Activated T-cell treated with anti-CD3 and anti-CD28 coated beads, Interleukin-2, amount 50 U/mL, for 24 hours (primary cell): Measurements from ENCODE around the gene PDE9A.

Source experiments
- DNase-seq: peaks from one replicate; pipeline ENCODE4 v3.0.0-alpha.2; 2020
- H3K27ac Mint-ChIP-seq: 2 replicates; pipeline ENCODE4 v1.8.0; 2020; ENCODE audit warnings: mild to moderate bottlenecking, mixed read lengths
- H3K27me3 Mint-ChIP-seq: 2 replicates; pipeline ENCODE4 v1.8.0; 2020; ENCODE audit warnings: mixed read lengths
- H3K36me3 Mint-ChIP-seq: 2 replicates; pipeline ENCODE4 v1.8.0; 2020; ENCODE audit warnings: low read depth, mixed read lengths
- H3K4me1 Mint-ChIP-seq: 2 replicates; pipeline ENCODE4 v1.8.0; 2020; ENCODE audit warnings: low read depth, mixed read lengths
- H3K4me3 Mint-ChIP-seq: 2 replicates; pipeline ENCODE4 v1.8.0; 2020; ENCODE audit warnings: mild to moderate bottlenecking, moderate library complexity, mixed read lengths
- H3K9me3 Mint-ChIP-seq: 2 replicates; pipeline ENCODE4 v1.8.0; 2020; ENCODE audit warnings: mixed read lengths

PDE9A gene

DNA sequence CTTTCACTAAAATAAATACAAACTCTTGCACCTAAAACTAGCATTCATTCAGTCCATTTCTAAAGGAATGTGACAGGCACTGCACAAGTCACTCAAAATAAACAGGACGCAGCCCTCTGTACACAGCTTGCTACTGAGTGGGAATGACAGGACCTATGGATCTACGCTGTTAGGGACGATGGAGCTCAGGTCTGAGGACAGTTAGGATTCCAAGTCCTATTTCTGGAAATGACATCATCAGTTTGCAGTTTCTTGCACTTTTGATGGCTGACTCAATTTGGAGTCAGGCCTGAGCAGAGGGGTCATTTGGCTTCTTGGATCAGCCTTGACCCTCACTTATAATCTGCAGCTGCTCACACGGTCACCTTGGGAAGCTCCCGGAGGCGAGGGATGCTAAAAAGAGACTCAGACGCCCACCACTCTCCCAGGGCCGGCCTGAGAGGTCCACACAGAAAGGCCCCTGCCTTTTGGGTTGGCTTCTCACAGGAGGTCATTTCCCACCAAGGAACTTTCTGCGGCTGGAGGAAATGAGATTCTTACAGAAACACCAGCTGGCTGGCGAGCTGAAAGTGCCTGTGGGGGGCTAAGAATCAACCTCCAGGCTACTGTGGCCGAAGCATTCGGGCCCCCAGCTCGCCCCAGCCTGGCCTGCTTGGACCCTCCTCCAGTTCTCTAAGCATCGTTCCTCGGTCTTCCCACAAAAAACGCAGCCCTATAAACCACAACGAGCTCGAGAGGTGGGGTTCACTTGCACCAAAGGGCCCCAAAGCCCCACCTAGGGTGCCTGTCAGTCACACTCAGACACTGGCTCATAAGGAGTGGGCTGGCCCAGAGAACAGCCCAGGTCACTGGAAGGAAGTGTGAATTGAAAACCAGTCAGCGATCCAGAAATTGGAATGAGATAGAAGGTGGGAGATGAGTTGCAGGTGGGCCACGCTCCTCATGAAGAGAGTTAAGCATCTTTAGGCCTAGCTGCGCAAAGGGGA, 8.9 kb upstream of the PDE9A start:
- H3K9me3 Mint-ChIP-seq = no peaks in the 10 kb centered on the region
- H3K27me3 Mint-ChIP-seq = peaks cover 3% of the 10 kb centered on the region
- H3K27ac Mint-ChIP-seq = no peak overlapping the region
- no peak overlapping the region for H3K4me3 Mint-ChIP-seq
- H3K4me1 Mint-ChIP-seq = no peaks in the 10 kb centered on the region
- H3K36me3 Mint-ChIP-seq = no peaks in the 10 kb centered on the region
- DNase-seq = no peak

DNA sequence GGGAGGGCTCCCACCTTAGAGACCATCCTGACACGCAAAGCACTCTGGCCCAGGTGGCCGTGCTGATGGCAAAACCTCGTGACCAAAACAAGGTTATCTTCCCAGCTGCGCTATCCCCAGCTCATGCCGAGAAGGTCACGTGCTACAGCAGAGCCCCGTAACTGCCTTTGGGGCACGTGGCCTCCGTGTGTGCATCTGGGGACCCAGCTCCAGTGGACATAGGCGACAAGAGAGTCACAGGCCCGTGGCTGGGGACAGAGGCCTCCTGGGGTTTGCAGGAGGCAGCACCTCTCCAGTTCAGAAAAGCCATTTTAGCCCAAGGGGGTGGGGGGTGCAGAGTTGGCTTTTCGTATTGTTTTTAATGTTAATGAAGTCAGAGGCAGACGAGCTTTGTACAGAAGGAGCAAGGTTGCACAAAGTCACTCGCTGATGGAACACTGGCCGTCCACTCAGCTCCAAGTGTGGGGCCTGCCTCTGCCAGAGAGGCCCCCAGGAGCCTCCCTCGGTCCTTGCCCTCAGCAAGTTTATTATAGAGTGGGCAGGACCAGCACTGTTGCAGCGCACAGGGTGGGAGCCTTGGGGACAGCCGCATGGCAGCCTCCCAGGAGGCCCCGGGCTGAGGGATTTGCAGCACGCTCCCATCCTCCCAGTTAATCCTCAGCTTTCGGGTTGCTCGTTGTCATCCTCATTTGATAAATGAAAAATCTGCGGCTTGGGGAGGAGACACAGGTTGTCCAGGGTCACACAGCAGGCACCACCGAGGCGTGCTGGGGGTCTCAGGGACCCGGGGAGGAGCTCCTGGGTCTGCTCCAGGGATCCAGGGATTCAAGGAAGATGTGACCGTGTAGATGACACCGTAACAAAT, 8.0 kb upstream of the PDE9A start:
- H3K27ac Mint-ChIP-seq = no peak overlapping the region
- DNase-seq = no peak
- H3K9me3 Mint-ChIP-seq = no peaks in the 10 kb centered on the region
- peaks cover 3% of the 10 kb centered on the region for H3K27me3 Mint-ChIP-seq
- no peaks in the 10 kb centered on the region for H3K4me1 Mint-ChIP-seq
- H3K36me3 Mint-ChIP-seq = no peaks in the 10 kb centered on the region
- H3K4me3 Mint-ChIP-seq = no peak overlapping the region

DNA sequence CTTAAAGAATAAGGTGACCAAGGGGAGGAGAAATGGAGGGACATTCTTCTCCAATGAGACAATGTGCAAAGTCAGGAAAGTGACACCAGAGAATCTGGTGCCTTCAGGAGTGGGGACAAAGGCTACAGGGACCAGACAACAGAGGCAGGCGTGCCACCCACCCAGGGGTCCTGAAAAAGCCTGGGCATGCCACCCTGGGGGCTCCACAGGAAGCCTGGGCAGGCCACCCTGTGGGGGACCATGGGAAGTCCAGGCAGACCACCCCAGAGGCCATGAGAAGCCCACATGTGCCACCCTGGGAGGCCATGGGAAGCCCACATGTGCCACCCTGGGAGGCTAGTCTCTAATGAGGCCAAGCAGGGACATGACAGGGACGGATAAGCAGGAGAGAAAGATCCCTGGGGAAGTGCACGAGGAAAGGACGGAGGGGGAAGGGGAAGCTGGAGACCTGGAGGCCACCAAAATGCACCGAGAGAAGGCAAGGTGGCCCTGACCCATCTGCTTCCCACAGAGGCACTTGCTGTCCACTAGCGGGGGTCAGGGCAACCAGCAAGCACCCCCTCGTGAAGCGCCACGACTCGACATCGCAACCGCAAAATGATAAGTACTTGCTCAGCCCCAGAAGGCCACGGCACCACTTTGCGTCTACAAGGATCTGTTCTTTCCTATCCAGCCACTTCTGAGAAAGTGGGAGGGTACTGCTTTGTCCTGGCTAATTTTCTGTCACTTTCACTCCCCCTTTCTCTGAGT, 7.2 kb upstream of the PDE9A start:
- Mint-ChIP-seq H3K4me3 (no peak overlapping the region), H3K27ac (no peak overlapping the region), H3K4me1 (no peaks in the 10 kb centered on the region), H3K27me3 (peaks cover 3% of the 10 kb centered on the region), H3K9me3 (no peaks in the 10 kb centered on the region), H3K36me3 (no peaks in the 10 kb centered on the region)
- no peak for DNase-seq

DNA sequence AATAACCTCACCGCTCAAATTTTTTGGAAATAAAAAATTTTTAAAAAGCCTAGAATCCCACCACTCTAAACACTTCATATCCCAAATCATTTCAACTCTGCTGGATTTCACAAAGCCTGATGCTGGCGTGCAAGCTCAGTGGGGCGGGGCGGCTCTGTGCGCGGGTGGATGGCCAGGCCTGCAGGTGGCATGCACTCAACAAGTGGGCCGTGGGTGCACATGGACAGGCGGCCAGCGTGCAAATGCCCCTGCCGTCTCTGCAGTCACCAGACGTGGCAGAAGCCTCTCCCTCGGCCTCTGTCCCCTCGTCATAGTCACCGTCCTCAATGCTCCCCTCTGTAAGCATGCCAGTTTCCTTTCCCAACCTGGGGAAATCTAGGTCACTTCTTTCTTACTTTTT, 6.6 kb upstream of the PDE9A start:
- no peak overlapping the region for H3K4me3 Mint-ChIP-seq
- no peak for DNase-seq
- no peaks in the 10 kb centered on the region for H3K9me3 Mint-ChIP-seq
- no peaks in the 10 kb centered on the region for H3K36me3 Mint-ChIP-seq
- H3K27me3 Mint-ChIP-seq = peaks cover 4% of the 10 kb centered on the region
- no peaks in the 10 kb centered on the region for H3K4me1 Mint-ChIP-seq
- H3K27ac Mint-ChIP-seq = no peak overlapping the region

DNA sequence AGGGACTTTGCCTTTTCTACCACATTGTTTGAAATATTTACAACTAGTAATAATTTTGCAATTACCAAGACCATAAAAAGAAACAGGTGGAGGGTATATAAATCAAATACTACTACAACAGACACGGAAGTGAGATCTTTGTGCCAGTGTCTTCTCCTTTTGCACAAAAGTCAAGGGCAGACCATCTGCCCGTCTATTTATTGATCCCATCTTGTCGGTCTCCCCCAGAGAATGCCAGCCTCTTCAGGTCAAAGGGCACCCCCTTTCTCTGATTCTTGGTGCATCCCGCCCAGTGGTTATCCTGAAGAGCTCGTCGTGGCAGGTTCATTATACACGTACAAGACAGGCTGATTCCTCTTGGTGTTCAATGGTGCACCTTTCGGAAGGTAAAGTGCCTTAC, 4.8 kb upstream of the PDE9A start:
- Mint-ChIP-seq H3K27ac (no peak overlapping the region), H3K36me3 (no peaks in the 10 kb centered on the region), H3K4me1 (peaks cover 3% of the 10 kb centered on the region), H3K9me3 (no peaks in the 10 kb centered on the region), H3K27me3 (peaks cover 10% of the 10 kb centered on the region), H3K4me3 (no peak overlapping the region)
- DNase-seq = no peak

DNA sequence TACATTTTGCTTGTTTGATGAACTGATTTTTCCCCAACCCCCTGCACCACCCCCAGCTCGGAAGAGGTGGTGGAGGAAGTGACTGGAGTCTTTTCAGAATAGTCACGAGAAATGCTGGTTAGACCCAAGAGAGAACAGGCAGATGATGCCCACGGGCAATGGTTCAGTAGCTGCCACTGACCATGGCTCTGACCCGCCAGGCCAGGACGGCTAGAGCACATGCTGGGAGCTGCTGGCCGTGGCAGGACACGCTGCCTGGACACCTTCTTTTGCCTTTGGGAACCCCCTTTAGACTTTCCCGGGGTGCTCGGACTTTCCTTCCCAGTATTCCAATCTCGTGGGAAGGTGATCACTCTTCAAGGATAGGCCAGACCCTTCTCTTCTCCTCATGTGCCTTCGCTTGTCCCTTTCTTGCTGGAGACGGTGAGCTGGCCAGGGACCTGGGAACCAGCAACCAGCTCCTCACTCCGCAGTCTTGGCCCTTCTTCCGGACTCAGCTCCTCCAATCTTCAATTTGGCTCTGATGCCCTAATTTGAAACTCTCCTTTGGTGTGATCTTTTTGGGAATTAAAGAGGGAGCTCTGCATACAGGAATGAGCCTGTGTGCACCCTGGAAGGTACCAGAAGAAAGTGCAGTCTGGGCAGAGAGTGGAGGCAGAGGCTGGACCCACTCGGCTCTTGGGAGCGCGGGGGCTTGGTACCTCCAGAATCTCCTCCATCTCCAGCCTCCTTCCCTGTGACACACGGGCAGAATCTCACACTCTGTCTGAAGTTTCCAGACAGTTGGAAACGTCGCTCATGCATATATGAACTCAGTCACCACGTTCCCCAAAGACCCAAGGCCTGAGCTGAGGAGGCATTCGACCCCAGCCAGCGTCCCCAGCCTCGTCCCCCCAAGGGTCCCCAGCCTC, 4.0 kb upstream of the PDE9A start:
- DNase-seq = no peak
- no peak overlapping the region for H3K4me3 Mint-ChIP-seq
- peaks cover 5% of the 10 kb centered on the region for H3K4me1 Mint-ChIP-seq
- no peaks in the 10 kb centered on the region for H3K36me3 Mint-ChIP-seq
- H3K9me3 Mint-ChIP-seq = no peaks in the 10 kb centered on the region
- H3K27me3 Mint-ChIP-seq = peaks cover 10% of the 10 kb centered on the region
- no peak overlapping the region for H3K27ac Mint-ChIP-seq

DNA sequence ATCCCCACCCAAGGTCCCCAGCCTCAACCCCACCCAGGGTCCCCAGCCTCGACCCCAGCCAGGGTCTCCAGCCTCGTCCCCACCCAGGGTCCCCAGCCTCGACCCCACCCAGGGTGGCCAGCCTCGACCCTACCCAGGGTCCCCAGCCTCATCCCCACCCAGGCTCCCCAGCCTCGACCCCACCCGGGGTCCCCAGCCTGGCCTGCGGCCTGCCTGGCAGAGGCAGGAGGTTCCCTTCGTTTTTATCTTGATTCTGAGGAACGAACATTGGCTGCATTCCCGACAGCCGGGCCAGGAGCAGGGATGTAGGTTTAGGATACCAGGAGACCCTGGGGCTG, 3.4 kb upstream of the PDE9A start:
- Mint-ChIP-seq H3K9me3 (no peaks in the 10 kb centered on the region), H3K27me3 (peaks cover 17% of the 10 kb centered on the region), H3K27ac (no peak overlapping the region), H3K36me3 (no peaks in the 10 kb centered on the region), H3K4me1 (peaks cover 11% of the 10 kb centered on the region), H3K4me3 (no peak overlapping the region)
- no peak for DNase-seq

DNA sequence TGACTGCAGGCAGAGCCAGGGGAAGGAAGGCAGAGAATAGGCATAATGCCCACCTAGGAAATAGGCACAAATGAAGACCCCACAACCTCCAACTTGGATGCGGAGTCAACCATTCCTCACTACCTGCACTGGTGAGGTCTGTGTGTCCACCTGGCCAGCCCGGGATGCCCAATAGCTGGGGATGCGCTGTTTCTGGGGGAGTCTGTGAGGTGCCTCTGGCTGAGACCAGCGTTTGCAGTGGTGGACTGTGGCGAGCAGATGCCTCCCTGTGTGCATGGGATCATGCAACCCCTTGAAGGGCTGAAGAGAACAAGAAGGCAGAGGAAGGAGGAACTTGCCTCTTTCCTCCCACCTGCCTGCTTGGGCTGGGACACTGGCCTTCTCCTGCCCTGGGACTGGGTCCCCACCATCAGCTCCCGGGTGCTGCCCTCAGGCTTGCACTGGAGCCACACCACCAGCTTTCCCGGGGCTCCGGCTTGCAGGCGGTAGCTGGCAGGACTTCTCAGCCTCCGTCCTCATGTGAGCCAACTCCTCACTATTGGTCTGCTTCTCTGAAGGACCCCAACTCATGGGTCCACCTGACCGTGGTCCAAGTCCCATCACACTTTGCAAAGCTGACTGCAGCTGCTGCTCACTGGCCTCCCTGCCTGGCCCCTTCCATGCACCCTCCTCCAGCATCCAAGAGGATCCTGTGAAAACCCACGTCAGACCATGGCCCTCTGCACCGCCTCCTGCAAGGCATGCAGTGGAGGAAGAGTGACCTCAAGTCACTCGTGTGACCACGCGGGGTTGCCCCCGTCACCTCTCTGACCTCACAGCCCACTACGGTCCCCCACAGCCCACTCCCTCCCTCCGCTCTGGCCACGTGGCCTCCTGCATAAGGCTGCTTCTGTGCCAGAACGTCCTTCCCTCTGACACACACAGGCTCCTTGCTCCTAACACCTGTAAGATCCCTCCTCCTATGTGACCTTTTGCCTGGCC, 2.7 kb upstream of the PDE9A start:
- Mint-ChIP-seq H3K4me3 (no peak overlapping the region), H3K27ac (no peak overlapping the region), H3K9me3 (no peaks in the 10 kb centered on the region), H3K36me3 (no peaks in the 10 kb centered on the region), H3K4me1 (peaks cover 15% of the 10 kb centered on the region), H3K27me3 (peaks cover 20% of the 10 kb centered on the region)
- DNase-seq = no peak

DNA sequence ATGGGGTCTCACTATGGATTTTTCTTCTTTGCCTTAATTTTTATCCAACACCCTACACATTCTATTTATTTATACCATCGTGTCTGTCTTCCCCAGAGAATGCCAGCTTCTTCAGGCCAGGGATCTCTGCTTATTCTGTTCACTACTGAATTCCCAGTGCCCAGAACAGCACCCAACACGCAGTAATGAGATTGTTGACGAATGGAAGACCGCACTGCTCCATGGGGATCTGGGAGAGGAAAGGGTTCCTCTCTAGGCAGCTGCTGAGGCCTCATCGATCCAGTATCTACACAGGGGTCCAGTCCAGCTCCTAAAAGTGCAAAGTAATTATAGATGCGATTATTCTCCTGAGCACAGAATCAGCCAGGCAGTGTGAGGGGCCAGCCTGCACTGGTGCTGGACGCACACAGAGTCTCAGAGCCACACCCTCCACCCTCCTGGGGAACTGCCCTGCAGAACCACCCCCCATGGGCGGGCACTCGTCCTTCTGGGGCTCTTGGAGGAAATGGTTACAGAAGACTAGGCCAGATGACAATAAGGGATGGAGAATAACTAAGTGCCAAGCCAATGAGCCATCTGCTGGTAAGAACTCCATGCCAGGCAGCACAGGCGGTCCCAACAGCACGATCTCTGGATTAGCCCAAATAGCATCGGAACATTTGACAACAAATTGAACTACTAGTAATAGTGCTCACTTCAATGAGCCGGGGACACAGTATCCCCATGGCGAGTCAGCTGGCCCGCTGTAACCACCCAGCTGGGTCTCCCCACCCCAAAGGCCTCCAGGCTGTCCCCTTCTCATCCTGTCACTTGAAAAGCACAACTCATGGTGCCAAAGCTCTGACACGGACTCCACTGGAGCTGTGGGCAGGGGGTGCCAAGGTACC, 1.7 kb upstream of the PDE9A start:
- no peak overlapping the region for H3K27ac Mint-ChIP-seq
- DNase-seq = no peak
- H3K4me1 Mint-ChIP-seq = peaks cover 18% of the 10 kb centered on the region
- no peak overlapping the region for H3K4me3 Mint-ChIP-seq
- H3K27me3 Mint-ChIP-seq = peaks cover 26% of the 10 kb centered on the region
- H3K9me3 Mint-ChIP-seq = no peaks in the 10 kb centered on the region
- H3K36me3 Mint-ChIP-seq = no peaks in the 10 kb centered on the region

DNA sequence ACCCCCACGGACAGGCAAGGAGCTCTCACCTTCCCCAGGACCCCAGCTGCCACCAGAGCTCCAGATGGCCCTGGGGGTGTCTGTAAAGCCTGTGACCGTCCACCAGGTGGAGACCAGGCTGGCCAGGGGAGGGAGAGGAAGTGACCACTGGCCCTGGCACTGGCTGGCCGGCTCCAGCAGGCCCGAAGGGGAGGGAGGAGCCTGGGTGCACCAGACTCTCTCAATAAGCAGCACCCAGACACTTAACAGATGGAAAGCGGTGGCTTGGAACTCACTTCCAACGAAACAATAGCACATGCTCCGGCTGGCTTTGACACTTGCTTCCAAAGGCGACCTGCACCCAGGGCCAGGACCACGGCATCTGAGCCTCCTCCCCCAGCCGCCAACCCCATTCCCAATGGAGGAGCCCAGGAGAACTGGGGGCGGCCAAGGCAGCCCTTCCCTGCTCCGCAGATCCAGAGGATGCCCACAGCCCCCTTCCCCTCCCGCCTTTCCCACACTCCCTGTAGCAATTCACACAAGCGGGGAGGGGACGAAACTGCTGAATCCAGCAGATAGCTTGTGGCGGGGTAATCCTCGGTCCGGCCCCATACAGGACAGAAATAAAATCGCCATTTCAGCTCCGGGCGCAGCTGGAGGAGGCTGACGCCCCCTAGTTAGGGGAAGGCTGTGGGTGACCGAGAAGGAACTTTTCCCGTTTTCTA, 742 bp upstream of the PDE9A start:
- Mint-ChIP-seq H3K4me1 (peaks cover 18% of the 10 kb centered on the region), H3K4me3 (peak overlapping the region; percentile 73), H3K9me3 (no peaks in the 10 kb centered on the region), H3K36me3 (no peaks in the 10 kb centered on the region), H3K27ac (no peak overlapping the region), H3K27me3 (peaks cover 26% of the 10 kb centered on the region)
- DNase-seq = no peak

DNA sequence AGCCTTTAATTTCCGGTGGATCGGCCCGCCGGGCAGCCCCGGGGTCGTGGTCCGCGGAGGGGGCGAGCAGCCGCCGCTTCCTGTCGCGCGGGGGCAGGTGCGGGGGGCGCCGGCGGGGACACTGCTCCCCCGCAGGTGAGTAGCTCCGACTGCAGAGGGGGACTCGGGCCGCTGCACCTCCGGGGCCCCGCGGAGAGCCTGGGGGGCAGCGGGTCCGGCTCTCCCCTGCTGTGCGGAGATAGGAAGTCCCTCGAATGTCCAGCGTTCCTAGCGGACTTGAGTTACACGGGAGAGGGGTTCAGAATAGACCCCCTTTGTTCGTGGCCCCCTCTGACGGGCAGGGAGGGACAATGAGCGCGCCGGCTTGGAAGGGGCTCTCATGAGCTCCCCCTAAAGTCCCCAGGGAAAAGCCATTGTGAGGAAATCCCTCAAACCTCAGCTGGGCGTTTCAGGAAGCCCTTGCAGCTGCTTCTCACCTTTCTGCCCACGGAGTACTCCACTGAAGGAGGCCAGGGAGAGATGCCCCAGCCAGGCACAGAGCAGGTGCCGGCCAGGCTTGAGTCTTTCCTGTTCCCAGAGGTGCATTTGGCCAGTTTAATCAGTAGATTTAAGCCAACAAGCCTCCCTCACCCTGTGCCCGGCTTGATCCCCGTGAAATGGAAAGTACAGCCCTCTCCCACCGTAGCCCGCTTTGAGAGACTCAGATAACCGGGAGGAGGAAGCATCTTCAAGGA, 925 bp downstream of the PDE9A start:
- no peaks in the 10 kb centered on the region for H3K9me3 Mint-ChIP-seq
- peak overlapping the region; percentile 65 for H3K4me3 Mint-ChIP-seq
- DNase-seq = peak; percentile 46
- H3K4me1 Mint-ChIP-seq = peaks cover 18% of the 10 kb centered on the region
- H3K27me3 Mint-ChIP-seq = peaks cover 26% of the 10 kb centered on the region
- no peak overlapping the region for H3K27ac Mint-ChIP-seq
- no peaks in the 10 kb centered on the region for H3K36me3 Mint-ChIP-seq
